Smooth muscle cell (in vitro differentiated cells): Measurements from ENCODE around the gene SPOCK1. TPM values are rescaled to one million over a fixed set of nuclear protein-coding genes. Genes with fewer than 3 reads are reported as not detected.

Experiments used
- DNase-seq: peaks from one replicate; lab custom pipeline; 2025; ENCODE audit not compliant: unreplicated experiment; lab: John Stamatoyannopoulos, UW
- H2AFZ ChIP-seq: fragments of 200-600 bp; sonication (generic); 2 replicates; pipeline ENCODE4 v1.6.0; 2016; ENCODE audit warnings: antibody characterized with exemption, low read depth, mild to moderate bottlenecking
- H3F3A ChIP-seq: fragments of 200-600 bp; sonication (generic); 2 replicates; pipeline ENCODE4 v1.6.0; 2017; ENCODE audit warnings: antibody characterized with exemption, low read depth
- H3K27ac ChIP-seq: fragments of 200-600 bp; sonication (generic); 2 replicates; pipeline ENCODE4 v1.5.1; 2016; ENCODE audit warnings: low read depth, mild to moderate bottlenecking
- H3K27me3 ChIP-seq: fragments of 200-600 bp; sonication (generic); 2 replicates; pipeline ENCODE4 v1.6.1; 2016; ENCODE audit warnings: low read depth, mild to moderate bottlenecking
- H3K36me3 ChIP-seq: fragments of 200-600 bp; sonication (generic); 2 replicates; pipeline ENCODE4 v1.5.1; 2016; ENCODE audit warnings: low read depth
- H3K4me1 ChIP-seq: fragments of 200-600 bp; sonication (generic); 2 replicates; pipeline ENCODE4 v1.5.1; 2016; ENCODE audit warnings: low read depth
- H3K4me2 ChIP-seq: fragments of 200-600 bp; sonication (generic); 2 replicates; pipeline ENCODE4 v1.6.0; 2016; ENCODE audit warnings: mild to moderate bottlenecking
- H3K4me3 ChIP-seq: fragments of 200-600 bp; sonication (generic); 2 replicates; pipeline ENCODE4 v1.5.1; 2016; ENCODE audit warnings: mild to moderate bottlenecking
- H3K79me2 ChIP-seq: fragments of 200-600 bp; sonication (generic); 2 replicates; pipeline ENCODE4 v1.6.0; 2016; ENCODE audit warnings: low read depth, mild to moderate bottlenecking
- H3K9ac ChIP-seq: fragments of 200-600 bp; sonication (generic); 2 replicates; pipeline ENCODE4 v1.6.0; 2016; ENCODE audit warnings: low read depth
- H3K9me3 ChIP-seq: fragments of 200-600 bp; sonication (generic); replicated peaks from 2 replicates; pipeline ENCODE4 v1.5.1; 2016; ENCODE audit warnings: low read depth
- H4K20me1 ChIP-seq: fragments of 200-600 bp; sonication (generic); 2 replicates; pipeline ENCODE4 v1.6.0; 2016; ENCODE audit warnings: low read depth
- WGBS: methylation state at CpG from one replicate; pipeline ENCODE4 v1.1.7; 2016; ENCODE audit warnings: low lambda C conversion rate; 5-methylcytosine and 5-hydroxymethylcytosine counted together
- polyA plus RNA-seq: library from polyadenylated mRNA; unstranded; fragments of >200 nt; fragmentation: Nextera tagmentation; extraction: Ambion mirVana; gene quantifications from 2 replicates; pipeline ENCODE4 v1.2.1, GENCODE V29; 2016
- total RNA-seq: library from RNA; depleted of rRNA; stranded (reverse); fragments of >200 nt; gene quantifications from 2 replicates; pipeline ENCODE4 v1.2.3, GENCODE V29; 2014
- TF ChIP-seq, protein P1 (sequence below): fragments of 200-600 bp; sonication (generic); IDR thresholded peaks from 2 replicates; pipeline ENCODE4 v1.5.1; 2017; ENCODE audit warnings: borderline replicate concordance, mild to moderate bottlenecking, antibody characterized with exemption; ENCODE audit not compliant: insufficient read depth, poor library complexity, severe bottlenecking

Gene SPOCK1
- total and polyA plus RNA-seq, 2 experiments from 2014 or later, result 56.2 to 80.0 TPM

DNA sequence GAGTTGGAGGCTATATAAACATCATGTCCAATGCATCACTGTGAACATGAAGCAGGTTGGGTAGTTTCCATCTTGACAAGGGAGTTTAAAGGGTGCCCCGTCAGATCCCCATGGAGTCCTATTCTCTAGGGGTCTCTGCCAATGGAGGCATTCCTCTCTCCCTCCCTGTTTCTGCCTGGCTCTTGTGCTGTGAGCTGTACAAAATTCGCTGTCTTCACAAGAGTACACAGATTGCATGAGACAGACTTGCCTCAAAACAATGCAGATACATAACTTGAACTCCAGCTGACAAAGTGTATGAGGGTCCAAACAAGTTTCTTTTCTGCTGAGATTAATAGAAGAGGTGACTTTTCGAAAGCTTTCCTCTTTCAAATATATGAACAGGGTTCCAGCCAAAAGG lies 165.2 kb downstream of the SPOCK1 start:
- TF ChIP-seq, protein P1, sequence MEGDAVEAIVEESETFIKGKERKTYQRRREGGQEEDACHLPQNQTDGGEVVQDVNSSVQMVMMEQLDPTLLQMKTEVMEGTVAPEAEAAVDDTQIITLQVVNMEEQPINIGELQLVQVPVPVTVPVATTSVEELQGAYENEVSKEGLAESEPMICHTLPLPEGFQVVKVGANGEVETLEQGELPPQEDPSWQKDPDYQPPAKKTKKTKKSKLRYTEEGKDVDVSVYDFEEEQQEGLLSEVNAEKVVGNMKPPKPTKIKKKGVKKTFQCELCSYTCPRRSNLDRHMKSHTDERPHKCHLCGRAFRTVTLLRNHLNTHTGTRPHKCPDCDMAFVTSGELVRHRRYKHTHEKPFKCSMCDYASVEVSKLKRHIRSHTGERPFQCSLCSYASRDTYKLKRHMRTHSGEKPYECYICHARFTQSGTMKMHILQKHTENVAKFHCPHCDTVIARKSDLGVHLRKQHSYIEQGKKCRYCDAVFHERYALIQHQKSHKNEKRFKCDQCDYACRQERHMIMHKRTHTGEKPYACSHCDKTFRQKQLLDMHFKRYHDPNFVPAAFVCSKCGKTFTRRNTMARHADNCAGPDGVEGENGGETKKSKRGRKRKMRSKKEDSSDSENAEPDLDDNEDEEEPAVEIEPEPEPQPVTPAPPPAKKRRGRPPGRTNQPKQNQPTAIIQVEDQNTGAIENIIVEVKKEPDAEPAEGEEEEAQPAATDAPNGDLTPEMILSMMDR, result no peak
- Histone ChIP-seq H3K4me1 (no peaks in the 10 kb centered on the region), H3F3A (no peaks in the 10 kb centered on the region), H3K79me2 (no peaks in the 10 kb centered on the region), H3K4me3 (no peak overlapping the region), H4K20me1 (no peaks in the 10 kb centered on the region), H3K27me3 (peaks cover 4% of the 10 kb centered on the region), H2AFZ (no peak overlapping the region), H3K27ac (no peak overlapping the region), H3K36me3 (no peaks in the 10 kb centered on the region), H3K9ac (no peak overlapping the region), H3K4me2 (no peak overlapping the region), H3K9me3 (no peaks in the 10 kb centered on the region)
- no peak for DNase-seq
- 89% methylated on average over 3 of the region's 3 CpGs for WGBS

DNA sequence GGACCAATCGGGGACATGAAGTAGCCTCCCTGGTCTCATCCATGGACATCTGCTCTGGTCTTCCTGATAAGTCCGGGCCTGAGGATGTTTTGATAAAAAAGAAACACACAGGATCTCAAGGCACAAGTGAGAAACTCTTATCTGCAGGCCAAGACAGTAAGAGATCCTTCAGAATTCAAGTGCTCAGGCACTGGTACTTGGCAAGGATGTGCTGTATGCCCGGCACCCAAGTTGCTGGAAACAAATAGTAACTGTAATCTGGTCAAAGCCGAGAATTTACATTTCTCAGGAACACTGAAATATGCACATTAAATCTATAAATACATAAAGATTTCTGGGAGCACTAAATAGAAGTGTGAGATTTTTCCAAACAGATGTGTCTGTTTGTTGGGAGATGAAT lies 165.7 kb downstream of the SPOCK1 start:
- Histone ChIP-seq H2AFZ (no peak overlapping the region), H3K36me3 (no peaks in the 10 kb centered on the region), H3K4me3 (no peak overlapping the region), H3K79me2 (no peaks in the 10 kb centered on the region), H3F3A (no peaks in the 10 kb centered on the region), H3K9ac (no peak overlapping the region), H3K4me2 (no peak overlapping the region), H3K9me3 (no peaks in the 10 kb centered on the region), H4K20me1 (no peaks in the 10 kb centered on the region), H3K27me3 (peaks cover 4% of the 10 kb centered on the region), H3K27ac (no peak overlapping the region), H3K4me1 (no peaks in the 10 kb centered on the region)
- WGBS, result 85% methylated on average over 4 of the region's 4 CpGs
- no peak for DNase-seq
- TF ChIP-seq, protein P1, result no peak

DNA sequence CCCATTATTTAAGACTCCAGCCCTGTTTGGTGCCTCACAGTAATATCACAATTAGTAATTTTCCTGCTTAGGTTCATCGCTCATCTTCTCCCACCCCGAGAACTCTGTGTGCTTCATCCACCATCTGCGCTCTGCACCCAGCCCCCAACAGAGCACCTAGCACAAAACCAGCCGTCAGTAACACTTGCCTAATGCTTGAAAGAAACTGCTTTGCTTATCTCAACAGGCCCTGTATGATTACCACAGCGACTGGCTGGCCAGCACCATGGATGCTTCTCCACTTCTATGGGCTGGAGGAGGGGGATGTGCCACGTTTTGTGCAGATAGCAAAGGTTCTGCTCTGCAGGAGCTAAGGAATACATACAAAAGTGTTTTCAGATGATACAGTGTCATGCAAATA lies 166.8 kb downstream of the SPOCK1 start:
- peaks cover 4% of the 10 kb centered on the region for H3K27me3 ChIP-seq
- no peak overlapping the region for H3K4me3 ChIP-seq
- TF ChIP-seq, protein P1, result no peak
- no peak overlapping the region for H3K27ac ChIP-seq
- no peaks in the 10 kb centered on the region for H3K79me2 ChIP-seq
- H3K4me2 ChIP-seq, result no peak overlapping the region
- no peaks in the 10 kb centered on the region for H3F3A ChIP-seq
- H3K9ac ChIP-seq, result no peak overlapping the region
- DNase-seq, result no peak
- H3K36me3 ChIP-seq, result no peaks in the 10 kb centered on the region
- H3K4me1 ChIP-seq, result no peaks in the 10 kb centered on the region
- 61% methylated on average over 6 of the region's 6 CpGs for WGBS
- H2AFZ ChIP-seq, result no peak overlapping the region
- H3K9me3 ChIP-seq, result no peaks in the 10 kb centered on the region
- H4K20me1 ChIP-seq, result no peaks in the 10 kb centered on the region

DNA sequence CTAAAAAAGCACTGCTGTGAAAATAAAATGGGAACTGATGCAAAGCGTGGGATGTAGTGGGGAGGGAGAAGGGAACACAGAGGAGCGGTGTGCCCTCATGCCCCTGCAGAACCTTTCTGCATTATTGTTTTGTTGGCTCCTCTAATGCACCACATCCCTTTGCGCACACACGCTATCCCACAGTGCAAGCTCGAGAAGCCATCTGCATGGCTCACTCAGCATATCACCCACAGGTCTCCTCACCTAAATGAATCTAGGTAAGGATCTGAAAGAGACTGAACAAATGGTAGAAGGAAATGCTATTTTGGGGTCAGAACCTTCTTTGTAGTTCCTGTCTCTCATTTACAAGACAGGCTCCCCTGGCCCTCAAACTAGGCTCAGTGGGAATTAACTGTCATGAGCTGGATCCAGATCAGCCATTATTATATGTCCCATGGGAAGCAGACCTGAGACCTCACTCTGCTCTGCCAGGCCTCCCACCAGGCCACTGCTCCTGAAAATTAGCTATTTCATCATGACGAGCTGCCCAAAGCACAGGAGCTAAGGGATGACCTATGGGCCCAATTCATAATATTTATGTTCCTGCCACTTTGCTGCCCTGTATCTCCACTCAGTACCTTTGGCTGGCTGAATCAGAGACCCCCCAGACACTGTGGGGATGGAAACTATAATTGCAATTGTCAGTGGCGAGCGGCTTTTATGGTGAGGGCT lies 169.4 kb downstream of the SPOCK1 start:
- H3K9ac ChIP-seq, result no peak overlapping the region
- H3K4me2 ChIP-seq, result no peak overlapping the region
- no peak for DNase-seq
- H4K20me1 ChIP-seq, result no peaks in the 10 kb centered on the region
- H3K9me3 ChIP-seq, result no peaks in the 10 kb centered on the region
- TF ChIP-seq, protein P1, result no peak
- H3F3A ChIP-seq, result no peaks in the 10 kb centered on the region
- H3K27me3 ChIP-seq, result peaks cover 4% of the 10 kb centered on the region
- no peak overlapping the region for H3K27ac ChIP-seq
- 96% methylated on average over 8 of the region's 8 CpGs for WGBS
- H3K79me2 ChIP-seq, result no peaks in the 10 kb centered on the region
- no peak overlapping the region for H3K4me3 ChIP-seq
- H2AFZ ChIP-seq, result no peak overlapping the region
- H3K4me1 ChIP-seq, result no peaks in the 10 kb centered on the region
- no peaks in the 10 kb centered on the region for H3K36me3 ChIP-seq
